T-cell (primary cell): ENCODE data around the gene MCF2L2. TPM values are rescaled to one million over a fixed set of nuclear protein-coding genes. Genes with fewer than 3 reads are reported as not detected.

Experiments used
- ATAC-seq, 4 experiments: fragments of 200-7000 bp in 3 of 4; fragments of 150-1000 bp in 1 of 4; cut with Tn5 transposase; replicated peaks in 1 of 4; 1 replicate in 3 of 4; 2 replicates in 1 of 4; pipeline ENCODE4 v1.10.0; 2021; ENCODE audit warnings: moderate library complexity in 3 of 4, mild to moderate bottlenecking in 2 of 4, moderate number of reproducible peaks in 1 of 4
- CTCF ChIA-PET, 2 donors: fragments of 300-600 bp; sonication (Branson Sonifier 250); formaldehyde crosslinking; loops; one replicate each; lab custom pipeline; 2022; ENCODE audit warnings: antibody characterized with exemption in 2 of 2; lab: Charles Lee
- POLR2A ChIA-PET, 2 donors: fragments of 300-600 bp; sonication (Branson Sonifier 250); formaldehyde crosslinking; loops; one replicate each; lab custom pipeline; 2022; ENCODE audit warnings: antibody characterized with exemption in 2 of 2; lab: Charles Lee
- DNase-seq, 35 experiments: peaks; one replicate each; pipeline versions ENCODE4 v3.0.0 to v3.0.0-alpha.2; 2013 to 2023
- H3K27ac ChIP-seq: one replicate; pipeline ENCODE4 v1.5.1; 2013; ENCODE audit warnings: low read length
- H3K27me3 ChIP-seq, 2 experiments: replicated peaks in 1 of 2; 1 replicate in 1 of 2; 2 replicates in 1 of 2; pipeline versions ENCODE4 v1.6.1 to v1.7.0; 2013; ENCODE audit warnings: low read length in 1 of 2, mixed read lengths in 1 of 2; ENCODE audit not compliant: control insufficient read depth in 2 of 2, insufficient read depth in 2 of 2; ENCODE audit errors: extremely low read depth in 1 of 2
- H3K36me3 ChIP-seq, 2 donors: 1 replicate in 1 of 2; 2 replicates in 1 of 2; pipeline versions ENCODE4 v1.6.1 to v1.7.0; 2013; ENCODE audit warnings: low read length in 1 of 2; ENCODE audit not compliant: control insufficient read depth in 2 of 2, insufficient read depth in 1 of 2; ENCODE audit errors: extremely low read depth in 1 of 2
- H3K4me1 ChIP-seq, 2 experiments: 1 replicate in 1 of 2; 2 replicates in 1 of 2; pipeline versions ENCODE4 v1.6.1 to v1.7.0; 2013; ENCODE audit warnings: low read length in 2 of 2, mixed read lengths in 1 of 2; ENCODE audit not compliant: insufficient read depth in 2 of 2, control insufficient read depth in 1 of 2; ENCODE audit errors: extremely low read depth in 1 of 2
- H3K4me3 ChIP-seq, 2 donors: 1 replicate in 1 of 2; 2 replicates in 1 of 2; pipeline versions ENCODE4 v1.5.1 to v1.7.0; 2013; ENCODE audit warnings: mild to moderate bottlenecking in 2 of 2, low read length in 1 of 2, moderate library complexity in 1 of 2; ENCODE audit not compliant: control insufficient read depth in 1 of 2; ENCODE audit errors: extremely low read depth in 1 of 2
- H3K9me3 ChIP-seq: 2 replicates; pipeline ENCODE4 v1.7.0; 2013
- H3K27ac Mint-ChIP-seq, 2 donors: one replicate each; pipeline ENCODE4 v1.8.0; 2020 to 2021; ENCODE audit warnings: mild to moderate bottlenecking in 2 of 2, mixed read lengths in 2 of 2
- H3K27me3 Mint-ChIP-seq, 2 donors: one replicate each; pipeline ENCODE4 v1.8.0; 2021 to 2022; ENCODE audit warnings: mixed read lengths in 2 of 2
- H3K36me3 Mint-ChIP-seq: one replicate; pipeline ENCODE4 v1.8.0; 2021; ENCODE audit warnings: mixed read lengths
- H3K4me1 Mint-ChIP-seq, 3 donors: one replicate each; pipeline ENCODE4 v1.8.0; 2020 to 2022; ENCODE audit warnings: mixed read lengths in 3 of 3, mild to moderate bottlenecking in 1 of 3
- H3K4me3 Mint-ChIP-seq, 3 donors: one replicate each; pipeline ENCODE4 v1.8.0; 2020 to 2022; ENCODE audit warnings: mild to moderate bottlenecking in 3 of 3, mixed read lengths in 3 of 3, moderate library complexity in 3 of 3
- H3K9me3 Mint-ChIP-seq, 3 donors: one replicate each; pipeline ENCODE4 v1.8.0; 2020 to 2022; ENCODE audit warnings: mixed read lengths in 3 of 3
- WGBS: methylation state at CpG from one replicate; pipeline ENCODE4 v1.1.5; 2013; ENCODE audit warnings: missing lambda C conversion rate; ENCODE audit not compliant: insufficient coverage; 5-methylcytosine and 5-hydroxymethylcytosine counted together
- total RNA-seq, 35 experiments: library from RNA in 6 of 35; stranded (reverse) in 6 of 35; fragments of 120-200 nt in 1 of 35; gene quantifications; one replicate each; pipeline versions ENCODE4 v1.2.1 to v1.2.4 and lab custom pipeline; 2013 to 2026

Gene MCF2L2
- total RNA-seq, 5 donors from 2014 or later (not counting 1 experiment from before 2014, with no cell fraction given): 4.8 to 8.1 (median 5.9) TPM

DNA sequence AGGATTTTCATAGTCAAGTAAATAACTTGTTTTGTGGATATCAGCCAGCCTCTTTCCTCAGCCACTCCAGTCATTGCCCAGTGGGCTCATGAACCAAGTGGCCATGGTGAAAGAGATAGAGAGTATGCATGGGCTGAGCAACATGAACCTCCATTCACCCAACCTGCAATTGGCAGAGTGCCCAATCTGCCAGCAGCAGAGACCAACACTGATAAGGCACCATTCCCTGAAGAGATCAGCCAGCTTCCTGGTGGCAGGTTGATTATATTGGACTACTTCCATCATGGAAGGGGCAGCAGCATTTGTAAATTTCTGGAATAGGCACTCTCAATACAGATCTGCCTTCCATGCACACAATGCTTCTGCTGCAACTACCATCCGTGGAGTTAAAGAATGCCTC, 10.3 kb upstream of the MCF2L2 start:
- CTCF ChIA-PET: no interaction called here

DNA sequence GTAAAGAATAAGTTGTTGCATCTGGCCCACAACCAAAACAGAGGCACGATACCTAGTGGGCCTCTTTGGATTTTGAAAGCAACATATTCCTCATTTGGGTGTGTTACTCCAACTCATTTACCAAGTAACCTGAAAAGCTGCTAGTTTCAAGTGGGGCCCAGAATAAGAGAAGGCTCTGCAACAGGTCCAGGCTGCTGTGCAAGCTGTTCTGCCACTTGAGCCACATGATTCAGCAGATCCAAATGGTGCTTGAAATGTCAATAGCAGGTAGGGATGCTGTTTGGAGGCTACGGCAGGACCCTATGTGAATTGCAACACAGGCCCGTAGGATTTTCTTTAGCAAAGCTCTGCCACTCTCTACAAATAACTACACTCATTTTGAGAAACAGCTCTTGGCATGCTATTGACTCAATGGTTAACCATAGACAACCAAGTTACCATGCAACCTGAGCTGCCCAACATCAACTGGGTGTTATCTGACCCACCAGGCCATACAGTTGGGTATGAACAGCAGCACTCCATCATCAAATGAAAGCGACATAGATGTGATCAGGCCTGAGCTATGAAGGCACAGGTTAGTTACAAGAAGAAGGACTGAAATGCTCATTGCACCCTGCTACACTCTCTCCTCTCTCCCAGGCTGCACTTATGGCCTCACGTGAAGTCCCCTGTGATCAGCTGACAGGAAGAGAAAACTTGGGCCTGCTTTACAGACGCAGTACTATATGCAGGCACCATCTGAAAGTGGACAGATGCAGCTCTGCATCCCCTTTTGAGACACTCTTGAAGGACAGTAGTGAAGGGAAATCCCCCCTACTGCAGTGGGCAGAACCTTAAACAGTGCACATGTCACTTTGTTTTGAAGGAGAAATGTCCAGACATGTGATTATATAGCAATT, 9.5 kb upstream of the MCF2L2 start:
- H3K27me3 ChIP-seq: peaks cover 0 to 3% of the 10 kb centered on the region in 2 experiments
- H3K36me3 ChIP-seq: no peaks in the 10 kb centered on the region
- peaks cover 0 to 4% of the 10 kb centered on the region in 2 experiments for H3K4me1 ChIP-seq
- POLR2A ChIA-PET: interaction anchor here in 1 of 2 donors (0.6 kb wide), 1 partner anchor 23 kb away, joined by 4 read pairs; no protein-coding TSS in a partner anchor
- H3K9me3 Mint-ChIP-seq: peaks cover 0 to 8% (median 3%) of the 10 kb centered on the region in 3 donors
- peaks cover 0 to 9% (median 4%) of the 10 kb centered on the region in 3 donors for H3K4me1 Mint-ChIP-seq
- no peak overlapping the region for H3K4me3 Mint-ChIP-seq
- H3K9me3 ChIP-seq: no peaks in the 10 kb centered on the region
- ATAC-seq (no peak), DNase-seq (no peak)
- no peaks in the 10 kb centered on the region for H3K27me3 Mint-ChIP-seq
- no peak overlapping the region for H3K4me3 ChIP-seq
- H3K27ac Mint-ChIP-seq: no peak overlapping the region
- H3K27ac ChIP-seq: no peak overlapping the region
- no peaks in the 10 kb centered on the region for H3K36me3 Mint-ChIP-seq
- WGBS: 40% methylated on average over 2 of the region's 6 CpGs
- CTCF ChIA-PET: no interaction called here

More for the DNA sequence above, 10.3 kb upstream of the MCF2L2 start:
- H3K4me3 ChIP-seq: no peak overlapping the region
- no peak overlapping the region for H3K4me3 Mint-ChIP-seq
- H3K27ac Mint-ChIP-seq: no peak overlapping the region
- DNase-seq (no peak), ATAC-seq (no peak)
- H3K27me3 Mint-ChIP-seq: no peaks in the 10 kb centered on the region
- peaks cover 0 to 4% of the 10 kb centered on the region in 2 experiments for H3K4me1 ChIP-seq
- peaks cover 4% of the 10 kb centered on the region for H3K36me3 Mint-ChIP-seq
- H3K27ac ChIP-seq: no peak overlapping the region
- WGBS: no CpG with 5 or more reads among the region's 1 CpG
- H3K36me3 ChIP-seq: no peaks in the 10 kb centered on the region
- POLR2A ChIA-PET: no interaction called here
- peaks cover 4% of the 10 kb centered on the region for H3K9me3 ChIP-seq
- peaks cover 8 to 17% (median 11%) of the 10 kb centered on the region in 3 donors for H3K9me3 Mint-ChIP-seq
- H3K4me1 Mint-ChIP-seq: peaks cover 0 to 9% (median 4%) of the 10 kb centered on the region in 3 donors
- H3K27me3 ChIP-seq: no peaks in the 10 kb centered on the region

- H3K27me3 Mint-ChIP-seq: no peaks in the 10 kb centered on the region
- ChIA-PET CTCF (no interaction called here), POLR2A (no interaction called here)
- H3K9me3 Mint-ChIP-seq: peaks cover 0 to 4% (median 0%) of the 10 kb centered on the region in 3 donors
- H3K36me3 ChIP-seq: no peaks in the 10 kb centered on the region
- H3K27ac ChIP-seq: no peak overlapping the region
- peaks cover 0 to 3% of the 10 kb centered on the region in 2 experiments for H3K27me3 ChIP-seq
- WGBS: no CpG with 5 or more reads among the region's 1 CpG
- H3K4me3 ChIP-seq: no peak overlapping the region
- DNase-seq (no peak), ATAC-seq (no peak)
- no peak overlapping the region for H3K27ac Mint-ChIP-seq
- H3K4me3 Mint-ChIP-seq: no peak overlapping the region
- no peaks in the 10 kb centered on the region for H3K9me3 ChIP-seq
- H3K4me1 ChIP-seq: peaks cover 0 to 4% of the 10 kb centered on the region in 2 experiments
- H3K36me3 Mint-ChIP-seq: no peaks in the 10 kb centered on the region
- H3K4me1 Mint-ChIP-seq: peaks cover 0 to 9% (median 4%) of the 10 kb centered on the region in 3 donors
These were observed 8.6 kb upstream of the MCF2L2 start for GRCh38 chr3:183437061-183437460.

DNA sequence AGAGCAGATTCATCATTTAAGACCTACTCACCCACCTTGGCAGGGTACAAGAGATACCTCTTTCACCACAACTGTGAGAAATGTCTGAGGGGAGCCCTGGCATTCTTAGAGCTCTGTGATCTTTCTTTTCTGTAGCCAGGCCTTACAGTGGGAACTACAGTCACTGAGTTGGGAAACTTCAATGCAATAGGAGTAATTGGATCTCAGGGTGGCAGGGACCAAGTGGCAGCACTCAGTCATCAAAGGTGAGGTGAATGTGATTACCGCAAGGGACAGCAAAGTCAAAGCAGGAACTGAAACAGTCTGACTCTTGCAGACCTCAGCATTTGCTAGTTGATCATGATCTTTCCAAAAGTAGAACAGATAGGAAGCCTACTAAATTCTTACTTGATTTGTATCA, 7.2 kb upstream of the MCF2L2 start:
- CTCF ChIA-PET: interaction anchor here in 1 of 2 donors (0.6 kb wide), 1 partner anchor 79 kb away, joined by 3 read pairs; no protein-coding TSS in a partner anchor
- no CpG with 5 or more reads among the region's 1 CpG for WGBS
- Histone ChIP-seq H3K4me3 (no peak overlapping the region), H3K36me3 (no peaks in the 10 kb centered on the region), H3K4me1 (peaks cover 0 to 4% of the 10 kb centered on the region in 2 experiments), H3K9me3 (no peaks in the 10 kb centered on the region), H3K27me3 (peaks cover 0 to 3% of the 10 kb centered on the region in 2 experiments), H3K27ac (no peak overlapping the region)
- POLR2A ChIA-PET: no interaction called here
- DNase-seq (no peak), ATAC-seq (peak in 1 of 4 experiments; percentile 35)
- no peaks in the 10 kb centered on the region for H3K36me3 Mint-ChIP-seq
- H3K27ac Mint-ChIP-seq: peak overlapping the region in 1 of 2 donors; percentile 6
- H3K9me3 Mint-ChIP-seq: peaks cover 0 to 4% (median 0%) of the 10 kb centered on the region in 3 donors
- no peak overlapping the region for H3K4me3 Mint-ChIP-seq
- H3K4me1 Mint-ChIP-seq: peaks cover 0 to 9% (median 4%) of the 10 kb centered on the region in 3 donors
- H3K27me3 Mint-ChIP-seq: no peaks in the 10 kb centered on the region

DNA sequence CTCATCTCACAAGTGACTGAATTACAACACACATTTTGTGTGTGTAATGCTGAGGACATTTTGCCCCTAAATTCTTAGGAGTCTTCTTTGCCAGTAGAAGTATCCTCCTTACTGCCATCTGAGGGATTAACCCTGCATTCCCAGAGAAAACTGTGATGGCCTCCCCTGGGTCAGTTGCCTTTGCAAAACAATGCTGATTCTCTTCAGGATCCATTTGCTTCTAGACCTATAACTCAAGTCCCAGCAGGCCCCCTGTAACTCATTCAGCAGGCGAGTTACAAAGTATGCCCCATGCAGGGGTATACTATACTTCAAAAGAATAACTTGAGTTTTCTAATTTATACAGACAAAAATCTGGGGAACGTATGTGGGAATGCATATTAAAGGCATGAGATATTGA, 6.6 kb upstream of the MCF2L2 start:
- H3K36me3 Mint-ChIP-seq: no peaks in the 10 kb centered on the region
- H3K9me3 ChIP-seq: no peaks in the 10 kb centered on the region
- no peak for ATAC-seq
- H3K27ac ChIP-seq: no peak overlapping the region
- no peaks in the 10 kb centered on the region for H3K9me3 Mint-ChIP-seq
- WGBS: no CpG with 5 or more reads among the region's 2 CpGs
- DNase-seq: no peak
- H3K27me3 Mint-ChIP-seq: peaks cover 0 to 5% of the 10 kb centered on the region in 2 donors
- H3K4me1 Mint-ChIP-seq: peaks cover 6 to 15% (median 9%) of the 10 kb centered on the region in 3 donors
- ChIA-PET POLR2A (interaction anchor here in 1 of 2 donors (0.5 kb wide), 1 partner anchor 108 kb away, joined by 5 read pairs; no protein-coding TSS in a partner anchor), CTCF (interaction anchor here in 1 of 2 donors (0.6 kb wide), 1 partner anchor 79 kb away, joined by 3 read pairs; no protein-coding TSS in a partner anchor)
- H3K4me3 Mint-ChIP-seq: no peak overlapping the region
- H3K27me3 ChIP-seq: peaks cover 0 to 5% of the 10 kb centered on the region in 2 experiments
- peaks cover 0 to 4% of the 10 kb centered on the region in 2 experiments for H3K4me1 ChIP-seq
- no peak overlapping the region for H3K4me3 ChIP-seq
- H3K27ac Mint-ChIP-seq: no peak overlapping the region
- H3K36me3 ChIP-seq: no peaks in the 10 kb centered on the region

DNA sequence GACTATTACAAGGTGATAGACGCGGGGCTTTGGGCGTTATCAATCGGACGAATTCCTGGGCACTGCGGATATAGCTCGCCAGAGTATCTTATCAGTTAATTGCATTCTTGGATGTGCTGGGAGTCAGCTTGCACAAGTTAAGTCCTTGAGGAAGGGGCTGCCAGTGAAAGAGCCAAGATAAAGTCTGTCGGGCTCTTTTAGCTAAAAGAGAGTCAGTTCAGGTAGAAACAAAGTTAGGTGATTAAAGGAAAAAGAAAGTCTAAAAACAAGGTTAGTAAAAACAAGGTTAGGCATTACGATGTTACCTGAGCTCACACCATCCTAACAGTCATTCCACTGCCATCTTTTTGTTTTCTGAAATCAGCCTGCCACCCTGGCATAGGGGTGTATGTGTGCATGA, 6.1 kb upstream of the MCF2L2 start:
- 75% methylated on average over 2 of the region's 9 CpGs for WGBS
- ChIA-PET POLR2A (no interaction called here), CTCF (interaction anchor here in 1 of 2 donors (0.6 kb wide), 1 partner anchor 46 kb away, joined by 3 read pairs; no protein-coding TSS in a partner anchor)
- H3K36me3 ChIP-seq: no peaks in the 10 kb centered on the region
- Mint-ChIP-seq H3K9me3 (no peaks in the 10 kb centered on the region), H3K4me3 (no peak overlapping the region), H3K27me3 (peaks cover 0 to 5% of the 10 kb centered on the region in 2 donors), H3K27ac (no peak overlapping the region), H3K36me3 (no peaks in the 10 kb centered on the region), H3K4me1 (peaks cover 9 to 13% (median 11%) of the 10 kb centered on the region in 3 donors)
- peaks cover 0 to 10% of the 10 kb centered on the region in 2 experiments for H3K27me3 ChIP-seq
- no peaks in the 10 kb centered on the region for H3K9me3 ChIP-seq
- H3K27ac ChIP-seq: no peak overlapping the region
- H3K4me3 ChIP-seq: no peak overlapping the region
- peaks cover 0 to 4% of the 10 kb centered on the region in 2 experiments for H3K4me1 ChIP-seq
- DNase-seq: no peak
- ATAC-seq: no peak
